CD4-positive, alpha-beta T cell treated with Interleukin-12 subunit alpha and Interleukin-12 subunit beta, for 1 hour (primary cell): ENCODE data around the gene TBC1D5.
A peak's percentile ranks its signal among the peaks of the same experiment; 100 is the strongest.

Experiments
- DNase-seq: peaks from one replicate; pipeline ENCODE4 v3.0.0-alpha.2; 2020

TBC1D5 gene

DNA sequence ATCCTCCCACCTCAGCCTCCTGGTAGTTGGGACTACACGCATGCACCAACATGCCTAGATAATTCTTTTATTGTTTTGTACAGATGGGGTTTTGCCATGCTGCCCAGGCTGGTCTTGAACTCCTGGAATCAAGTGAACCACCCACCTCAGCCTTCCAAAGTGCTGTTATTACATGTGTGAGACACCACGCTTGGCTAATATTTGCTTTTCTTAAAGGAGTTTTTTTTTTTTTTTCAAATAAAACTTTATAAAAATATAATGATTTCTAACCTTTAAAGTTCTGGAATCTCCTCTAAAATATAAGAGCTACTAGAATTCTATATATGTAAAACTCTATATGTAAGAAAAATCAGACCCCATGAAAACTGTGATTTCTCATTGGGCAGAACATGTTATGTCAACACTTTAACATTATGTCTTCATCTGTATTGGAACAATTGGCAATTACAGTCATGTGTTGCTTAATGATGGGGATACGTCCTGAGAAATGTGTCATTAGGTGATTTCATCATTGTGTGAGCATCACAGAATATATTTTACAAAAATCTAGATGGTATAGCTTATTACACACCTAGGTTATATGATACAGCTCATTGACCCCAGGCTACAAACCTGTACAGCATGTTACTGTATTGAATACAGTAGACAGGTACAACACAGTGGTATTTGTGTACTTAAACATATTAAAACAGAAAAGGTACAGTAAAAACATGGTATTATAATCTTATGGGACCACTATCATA, 480.6 kb downstream of the TBC1D5 start:
- no peak for DNase-seq

GRCh38 chr3:17260257-17260656, 482.2 kb downstream of the TBC1D5 start:
- DNase-seq, result no peak

- DNase-seq, result no peak
These were observed 482.7 kb downstream of the TBC1D5 start for GRCh38 chr3:17259685-17260084.

- peak; percentile 51 for DNase-seq
These were observed 483.5 kb downstream of the TBC1D5 start for GRCh38 chr3:17258823-17259436.

DNA sequence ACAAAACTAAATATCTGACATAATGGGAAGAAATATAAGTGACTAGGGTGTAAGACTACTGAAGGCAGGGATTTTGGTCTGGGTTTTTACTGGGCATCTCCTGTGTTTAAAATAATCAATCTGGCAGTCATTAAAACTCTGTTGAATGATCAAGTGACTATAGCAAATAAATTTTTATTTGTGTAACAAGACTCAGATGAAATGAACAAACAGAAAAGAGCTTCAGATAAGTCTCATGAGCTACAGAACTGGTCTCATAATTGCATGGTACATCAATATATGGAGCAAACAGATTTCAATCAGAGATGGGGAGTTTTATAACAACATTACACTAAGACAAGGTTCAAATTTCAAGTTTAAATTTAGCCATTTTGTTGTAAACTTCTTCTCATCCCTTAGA, 485.2 kb downstream of the TBC1D5 start:
- no peak for DNase-seq

DNA sequence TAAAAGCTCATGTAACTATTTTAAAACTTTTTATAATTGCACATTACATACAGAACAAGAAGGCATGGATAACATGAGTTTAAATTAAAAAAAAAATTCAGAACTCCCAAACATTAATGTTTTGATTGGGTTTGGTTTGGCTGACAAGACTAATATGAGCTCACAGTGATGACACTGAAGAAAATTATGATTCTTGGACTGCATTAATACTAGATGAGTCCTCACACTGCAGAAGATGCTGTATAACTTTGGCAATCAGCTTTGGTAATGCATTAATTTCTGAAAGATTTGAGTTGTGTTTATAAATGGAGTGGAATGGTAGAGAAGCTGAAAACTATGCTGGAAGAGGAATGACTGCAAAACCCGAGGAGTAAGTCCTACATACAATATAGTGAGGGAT, 498.8 kb downstream of the TBC1D5 start:
- no peak for DNase-seq

DNA sequence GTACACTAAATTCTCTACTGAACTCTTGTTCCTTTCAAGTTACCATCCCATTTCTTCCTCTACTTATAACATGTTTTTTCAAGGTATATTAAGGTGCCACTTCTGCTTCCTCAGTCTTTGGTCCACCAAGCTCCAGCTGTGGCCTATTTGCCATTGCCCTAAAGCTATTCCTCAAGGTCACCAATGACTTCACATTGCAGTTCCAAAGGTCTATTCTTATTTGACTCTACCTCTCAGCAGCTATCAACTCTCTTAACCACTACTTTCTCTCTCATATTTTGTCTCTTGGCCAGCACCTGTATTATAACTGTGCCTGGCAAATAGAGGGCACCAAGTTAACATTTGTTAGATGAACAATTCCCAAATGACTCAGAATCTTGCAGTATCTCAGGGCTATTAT, 503.0 kb downstream of the TBC1D5 start:
- DNase-seq, result no peak

DNA sequence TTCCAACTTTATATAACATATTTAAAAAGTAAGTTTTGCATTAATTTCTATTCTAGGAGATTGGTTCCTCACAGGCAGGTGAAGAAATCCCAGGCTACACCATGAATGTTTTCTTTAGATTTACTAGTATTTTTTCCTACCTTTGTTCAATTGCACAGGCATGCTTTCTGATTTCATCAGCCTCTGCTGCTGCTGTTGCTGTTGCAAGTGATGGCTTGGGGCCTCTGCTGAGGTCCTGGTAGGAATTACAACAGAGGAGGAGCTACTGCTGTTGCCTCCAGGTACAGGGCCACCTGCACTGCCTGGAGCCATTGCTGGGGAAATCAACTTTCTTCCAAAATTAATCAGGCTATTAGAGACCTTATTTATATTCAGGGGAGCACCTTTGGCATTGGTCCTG, 504.4 kb downstream of the TBC1D5 start:
- no peak for DNase-seq

DNA sequence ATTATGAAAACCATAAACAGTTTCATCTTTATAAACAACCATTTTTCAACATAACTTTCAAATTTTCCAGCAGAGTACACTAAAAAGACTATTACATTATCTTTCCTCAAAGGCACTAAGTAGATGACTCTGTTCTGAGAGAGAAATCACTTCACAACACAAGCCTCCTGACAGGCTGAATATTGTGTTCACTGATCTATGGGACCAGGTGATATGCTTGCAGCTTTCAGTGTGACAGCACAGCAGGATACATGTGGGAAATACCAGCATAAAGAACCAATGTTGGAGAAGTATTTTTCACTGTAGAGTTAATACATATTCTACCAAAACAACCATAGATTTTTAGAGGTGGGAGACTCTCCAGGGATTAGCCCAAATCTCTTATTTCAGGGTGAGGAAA, 507.1 kb downstream of the TBC1D5 start:
- no peak for DNase-seq

DNA sequence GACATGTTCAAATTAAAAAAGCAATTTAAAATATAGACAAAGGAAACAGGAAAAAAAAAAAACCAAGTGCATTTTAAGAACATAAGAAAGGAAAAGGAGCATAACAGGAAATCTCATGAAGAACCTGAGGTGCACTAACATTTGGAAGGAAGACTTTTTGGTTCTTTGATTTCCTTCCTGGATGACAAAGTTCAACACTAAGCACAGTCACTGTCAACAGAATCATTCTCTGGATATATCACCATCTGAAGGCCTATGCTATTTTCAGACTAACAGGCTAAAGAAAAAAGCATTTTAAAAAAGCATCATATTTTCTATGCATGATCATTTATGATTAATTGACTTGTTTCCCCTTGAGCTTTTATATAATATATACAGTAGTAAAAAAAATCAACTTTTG, 508.0 kb downstream of the TBC1D5 start:
- DNase-seq, result no peak

GRCh38 chr3:17233398-17233800, 509.0 kb downstream of the TBC1D5 start:
- DNase-seq, result peak; percentile 74

DNA sequence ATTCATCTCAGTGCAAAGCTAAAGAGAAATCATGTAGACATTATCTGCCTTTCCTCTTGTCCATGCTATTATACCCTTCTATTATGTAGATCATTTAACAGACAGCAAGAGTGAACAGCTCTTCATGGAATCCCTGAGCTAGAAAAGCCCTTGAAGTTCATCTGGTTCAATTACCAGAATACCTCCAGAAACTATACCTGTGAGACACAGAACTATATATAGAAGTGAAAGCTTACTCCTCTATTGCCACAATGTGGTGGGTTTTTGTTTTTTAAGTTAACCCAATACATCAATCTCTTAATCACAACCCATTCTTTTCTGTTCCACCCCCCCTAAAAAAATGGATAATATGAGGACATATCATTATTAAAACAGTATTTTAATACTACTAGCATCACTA, 510.0 kb downstream of the TBC1D5 start:
- DNase-seq, result no peak

DNA sequence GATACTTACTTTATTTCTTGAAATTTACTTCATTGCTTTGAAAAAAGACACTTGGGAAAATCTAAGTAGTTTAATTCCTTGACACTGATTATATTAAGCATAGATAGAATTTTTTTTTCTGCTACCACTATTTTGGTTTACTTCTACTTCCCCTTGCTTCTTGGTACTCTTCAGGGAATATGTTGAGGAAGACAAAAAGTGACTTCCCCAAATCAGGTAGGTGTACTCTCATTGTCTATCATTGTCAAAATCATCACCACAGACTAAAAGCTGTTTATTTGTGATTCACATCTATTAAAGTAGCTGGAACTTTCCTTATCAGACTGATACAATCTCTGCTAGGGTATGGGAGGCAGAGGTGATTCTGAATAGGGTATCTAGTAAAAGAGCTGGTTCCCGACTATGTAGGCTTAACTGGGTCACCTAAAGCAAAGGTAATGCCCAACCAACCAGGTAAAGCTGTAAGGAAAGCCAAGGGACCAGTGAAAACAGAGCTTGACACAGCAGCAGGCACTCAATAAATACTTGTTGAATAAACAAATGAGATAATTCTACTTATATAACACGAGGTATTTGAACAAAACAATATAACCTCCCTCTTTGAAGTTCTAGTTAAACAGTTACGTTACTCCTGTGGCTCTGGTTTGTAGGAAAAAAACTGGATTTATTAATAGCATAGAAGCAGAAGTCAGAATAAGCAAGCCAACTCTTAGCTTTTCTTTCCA, 510.7 kb downstream of the TBC1D5 start:
- DNase-seq, result no peak

GRCh38 chr3:17227472-17227871, 515.0 kb downstream of the TBC1D5 start:
- DNase-seq, result no peak

- DNase-seq, result no peak
These were observed 520.9 kb downstream of the TBC1D5 start for GRCh38 chr3:17221529-17221928.

DNA sequence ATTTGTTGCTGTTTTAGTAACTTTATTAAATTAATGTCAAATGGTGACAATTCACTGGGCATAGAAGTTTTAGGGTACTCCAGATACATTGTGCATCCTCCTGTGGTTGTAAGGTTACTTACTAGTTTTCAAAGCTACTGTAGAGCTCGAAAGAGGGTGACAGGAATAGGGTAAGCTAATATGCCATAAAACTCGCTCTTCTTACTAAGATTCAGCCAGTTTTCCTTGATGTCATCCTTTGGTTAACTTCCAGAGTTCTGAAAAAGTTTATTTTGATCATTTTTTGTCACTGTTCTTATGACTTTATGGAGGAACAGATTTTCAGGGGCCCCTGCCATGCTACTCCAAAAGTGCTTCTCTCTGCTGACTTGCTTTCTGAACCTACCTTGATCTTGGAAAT, 522.8 kb downstream of the TBC1D5 start:
- no peak for DNase-seq

GRCh38 chr3:17218587-17218986, 523.8 kb downstream of the TBC1D5 start:
- no peak for DNase-seq

- DNase-seq, result no peak
These were observed 524.8 kb downstream of the TBC1D5 start for GRCh38 chr3:17217588-17217987.

DNA sequence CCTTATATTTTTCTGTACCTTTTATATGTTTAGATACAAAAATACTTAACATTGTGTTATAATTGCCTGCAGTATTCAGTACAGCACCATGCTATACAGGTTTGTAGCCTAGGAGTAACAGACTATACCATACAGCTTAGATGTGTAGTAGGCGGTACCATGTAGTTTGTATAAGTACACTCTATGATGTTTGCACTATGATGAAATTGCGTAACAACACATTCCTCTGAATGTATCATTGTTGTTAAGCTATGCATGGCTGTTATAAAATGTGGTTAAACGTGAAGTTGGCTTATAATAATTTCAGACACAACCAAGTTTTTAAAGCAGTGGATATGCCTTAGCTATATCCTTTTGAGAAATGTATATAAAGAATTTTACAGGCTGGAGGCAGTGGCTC, 529.3 kb downstream of the TBC1D5 start:
- DNase-seq, result no peak

- DNase-seq, result no peak
These were observed 534.5 kb downstream of the TBC1D5 start for GRCh38 chr3:17207979-17208378.

DNA sequence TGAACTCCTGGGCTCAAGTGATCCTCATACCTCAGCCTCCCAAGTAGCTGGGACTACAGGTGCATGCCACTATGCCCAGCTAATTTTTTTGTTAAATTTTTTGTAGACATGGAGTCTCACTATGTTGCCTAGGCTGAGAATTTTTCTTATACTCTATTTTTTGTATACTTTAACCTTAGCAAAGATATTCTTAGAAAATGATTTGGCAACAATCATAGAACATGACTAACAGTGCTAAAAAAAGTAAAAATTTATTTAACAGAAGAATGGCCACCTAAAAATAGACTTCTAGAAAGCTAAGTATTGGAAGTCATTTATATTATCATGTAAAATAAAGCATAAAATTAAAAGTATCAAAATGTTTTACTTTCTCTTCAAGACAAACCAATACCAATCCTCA, 535.4 kb downstream of the TBC1D5 start:
- DNase-seq, result no peak

DNA sequence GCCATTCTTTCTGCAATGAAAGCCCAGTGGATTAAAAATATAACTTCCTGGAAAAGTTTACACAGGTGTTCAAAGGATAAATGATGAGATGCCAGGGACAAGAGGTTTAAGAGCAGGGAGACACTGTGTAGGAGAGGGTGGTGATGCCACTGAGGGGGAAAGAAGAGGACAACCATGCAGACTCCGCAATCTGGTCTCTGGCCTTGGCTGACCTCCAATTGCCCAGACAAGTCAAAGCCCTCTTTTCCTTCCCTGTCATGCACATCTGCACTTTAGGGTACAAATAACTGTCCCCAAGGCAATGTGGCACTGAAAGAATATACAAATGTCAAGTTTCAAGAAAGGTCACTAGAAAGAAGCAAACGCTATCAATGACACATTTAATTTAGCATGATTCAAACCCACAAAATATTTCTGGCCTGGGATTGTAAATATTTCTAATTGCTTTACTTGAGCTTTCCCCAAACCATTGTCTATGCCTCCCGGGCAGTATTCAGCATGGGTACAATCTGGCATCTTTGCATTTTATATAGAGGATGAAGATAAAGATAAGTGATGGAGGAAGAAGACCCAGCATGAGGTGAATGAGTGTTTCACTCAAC, 538.3 kb downstream of the TBC1D5 start:
- no peak for DNase-seq

DNA sequence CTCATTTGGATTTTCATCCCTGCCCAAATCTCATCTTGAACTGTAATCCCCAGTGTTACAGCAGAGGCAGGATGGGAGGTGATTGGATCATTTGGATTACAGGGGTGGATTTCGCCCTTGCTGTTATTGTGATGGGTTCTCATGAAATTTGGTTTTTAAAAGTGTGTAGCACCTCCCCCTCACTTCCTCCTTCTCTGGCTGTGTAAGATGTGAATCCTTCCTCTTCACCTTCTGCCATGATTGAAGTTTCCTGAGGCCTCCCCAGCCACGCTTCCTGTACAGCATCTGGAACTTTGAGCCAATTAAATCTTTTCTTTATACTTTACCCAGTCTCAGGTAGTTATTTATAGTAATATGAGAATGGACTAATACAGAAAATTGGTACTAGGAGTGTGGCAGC, 540.9 kb downstream of the TBC1D5 start:
- DNase-seq, result no peak
